IPS-11a (cell line): ENCODE data around the gene POF1B.

Experiments
- H3K4me3 ChIP-seq: one replicate; pipeline ENCODE4 v1.5.1; 2013; ENCODE audit warnings: low read depth, low read length, control low read depth

The POF1B gene

DNA sequence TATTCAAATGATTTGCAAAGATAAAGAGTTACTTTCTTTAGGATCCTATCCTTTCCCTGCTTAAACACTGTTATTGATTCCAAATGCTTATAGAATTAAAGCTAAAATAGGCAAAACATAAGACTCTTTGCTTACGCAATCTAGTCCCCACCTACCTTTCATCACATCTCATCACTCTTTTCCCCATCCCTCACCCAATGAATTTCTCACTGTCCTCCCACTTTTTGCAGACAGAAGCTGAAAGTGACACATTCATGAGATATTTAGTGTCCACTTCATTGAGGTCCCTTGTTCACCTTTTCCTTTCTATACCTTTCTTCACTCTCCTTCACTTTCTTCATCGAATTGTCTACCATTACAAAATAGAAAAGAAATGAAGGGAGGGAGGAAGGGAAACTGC, 136.3 kb downstream of the POF1B start:
- peak overlapping the region; percentile 48 for H3K4me3 ChIP-seq
